Measurements from ENCODE around the gene SLC1A1.

- TF ChIP-seq CTCF (IDR thresholded peaks at IDR 0.05) (no peak), POLR2A (IDR thresholded peaks at IDR 0.05) (no peak), POLR2AphosphoS5 (IDR thresholded peaks at IDR 0.05) (no peak)
Observed at GRCh38 chr9:4497855-4498254, 7.6 kb downstream of the SLC1A1 start.

Measured in gastroesophageal sphincter (tissue), 3 donors.